UCSD-AML1 (cell line): ENCODE measurements around the gene C19orf67.

Source experiments
- DNase-seq: peaks from one replicate; lab custom pipeline; 2025; ENCODE audit not compliant: unreplicated experiment; lab: John Stamatoyannopoulos, UW

Gene C19orf67

DNA sequence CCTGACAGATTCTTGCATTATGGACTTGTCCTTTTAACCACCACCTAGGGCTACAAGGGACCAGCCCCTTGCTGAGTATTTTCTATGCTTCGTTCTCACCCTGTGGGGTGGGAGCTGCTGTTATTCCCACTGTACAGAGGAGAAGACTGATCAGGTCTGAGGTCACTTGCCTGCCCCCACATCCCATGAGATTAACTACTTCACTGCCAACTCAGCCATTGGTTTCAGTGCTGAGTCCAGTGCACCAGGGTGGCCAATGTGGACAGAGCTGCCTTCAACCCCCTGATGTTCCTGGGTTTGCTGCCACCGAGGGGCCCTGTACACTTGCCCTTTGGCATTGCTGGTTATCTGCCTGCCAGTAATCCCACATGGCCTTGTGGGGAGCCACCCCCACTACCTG is 25.1 kb upstream of the C19orf67 start:
- no peak for DNase-seq

DNA sequence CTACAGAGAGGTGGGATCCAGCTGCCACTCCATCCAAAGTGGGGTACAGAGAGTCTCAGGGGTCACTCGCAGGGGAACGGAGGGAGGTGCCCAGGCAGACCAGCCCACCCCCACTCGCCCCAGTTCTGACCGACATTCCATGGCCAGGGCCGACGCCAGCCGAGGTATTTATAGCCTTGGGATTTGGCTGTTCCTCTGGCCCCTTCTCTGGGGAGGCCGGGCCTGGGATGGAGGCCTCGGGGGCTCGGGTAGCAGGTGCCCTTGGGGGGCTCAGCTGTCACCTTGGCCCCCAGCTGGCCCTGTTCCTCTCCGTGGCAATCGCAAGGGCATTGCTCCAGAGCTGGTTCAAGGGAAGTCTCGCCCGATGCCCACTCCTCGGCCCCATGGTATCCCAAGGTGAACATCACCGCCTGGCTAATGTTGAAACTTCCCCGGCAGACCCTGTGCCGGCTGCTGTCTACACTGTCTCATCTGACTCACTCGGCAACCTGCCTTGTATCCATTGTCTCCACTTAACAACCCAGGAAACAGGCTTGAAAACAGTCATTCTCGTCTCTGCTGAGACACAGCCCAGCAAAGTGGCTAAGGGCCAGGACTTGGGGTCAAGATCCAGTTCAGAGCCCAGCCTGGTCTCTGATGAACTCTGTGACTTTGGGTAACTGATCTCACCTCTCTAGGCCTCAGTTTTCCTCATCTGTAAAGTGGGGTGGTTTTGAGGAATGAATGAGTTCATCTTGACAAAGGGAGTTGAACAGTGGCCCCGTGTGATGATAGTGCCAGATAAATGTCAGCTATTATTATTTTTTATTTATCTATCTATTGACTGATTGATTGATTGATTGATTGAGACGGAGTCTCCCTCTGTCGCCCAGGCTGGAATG is 22.2 kb upstream of the C19orf67 start:
- DNase-seq = no peak

DNA sequence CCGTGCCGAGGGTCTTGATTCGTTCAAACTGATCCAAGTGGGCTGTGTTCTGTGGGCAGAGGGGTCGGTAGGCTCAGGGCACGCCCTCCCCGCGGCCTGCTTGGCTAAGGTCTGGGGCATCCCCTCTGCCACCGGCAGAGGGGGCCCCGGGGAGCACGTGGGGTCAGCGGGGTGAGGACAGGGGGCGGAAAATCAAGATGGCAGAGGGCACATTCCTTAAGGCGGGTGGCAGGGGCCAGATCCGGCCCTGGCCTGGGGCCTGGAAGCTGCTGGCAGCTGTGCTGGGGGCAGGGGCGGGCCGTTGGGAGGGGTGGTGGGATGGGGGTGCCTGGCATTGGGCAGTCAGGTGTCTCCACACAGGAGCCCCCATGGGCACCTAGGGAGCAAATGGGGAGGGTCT is 21.3 kb upstream of the C19orf67 start:
- DNase-seq = no peak

DNA sequence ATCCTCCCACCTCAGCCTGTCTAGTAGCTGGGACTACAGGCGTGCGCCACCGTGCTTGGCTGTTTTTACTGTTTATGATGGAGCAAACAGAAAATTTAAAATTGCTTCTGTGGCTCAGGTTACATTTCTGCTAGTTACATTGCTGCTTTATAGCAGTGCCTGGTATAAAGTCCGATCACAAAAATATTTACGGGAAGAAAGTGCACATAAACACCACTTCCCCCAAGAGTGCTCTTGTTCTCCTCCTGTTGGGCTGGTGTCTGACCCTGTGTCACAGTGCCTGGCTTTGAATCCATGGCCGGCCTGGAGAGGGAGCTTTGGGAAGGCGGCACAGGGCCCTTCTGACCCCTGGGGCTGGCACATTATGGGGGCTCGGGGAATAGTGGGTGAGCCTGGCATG is 20.1 kb upstream of the C19orf67 start:
- DNase-seq = no peak

DNA sequence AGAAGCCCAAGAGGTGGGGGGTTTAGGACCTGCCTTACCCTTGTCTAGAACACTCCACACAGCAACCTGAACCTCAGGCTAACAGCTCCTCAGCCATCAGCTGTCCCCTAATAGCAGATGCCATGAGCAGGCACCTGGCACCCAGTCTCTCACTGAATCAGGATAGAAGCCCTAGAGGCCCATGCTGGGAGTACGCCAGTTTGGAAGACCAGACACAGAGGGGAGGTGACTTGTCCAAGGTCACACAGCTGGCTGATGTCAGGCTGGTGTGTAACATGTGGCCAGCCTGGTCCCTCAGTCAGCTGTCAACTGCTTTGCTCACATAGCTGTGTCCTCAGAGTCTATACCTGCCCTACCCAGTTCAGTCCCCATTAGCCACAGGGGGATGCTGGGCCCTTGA is 17.7 kb upstream of the C19orf67 start:
- no peak for DNase-seq

DNA sequence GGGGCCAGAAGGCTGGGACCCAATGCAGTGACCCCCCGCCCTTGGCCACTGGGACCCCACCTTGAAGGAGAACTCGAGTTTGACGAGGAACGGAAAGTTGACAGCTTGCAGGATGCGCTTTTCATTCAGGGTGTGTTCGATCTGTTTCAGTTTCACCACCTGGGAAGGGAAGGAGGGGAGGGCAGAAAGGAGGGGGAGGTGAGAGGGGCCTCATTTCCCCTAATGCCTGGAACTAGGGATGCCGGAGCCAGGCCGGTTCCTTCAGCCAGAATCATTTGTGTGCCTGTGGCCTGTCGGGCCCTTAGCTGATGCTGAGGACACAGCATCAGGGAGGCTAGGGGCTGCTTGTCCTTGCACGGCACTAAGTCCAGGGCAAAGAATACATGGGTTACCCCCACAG is 17.2 kb upstream of the C19orf67 start:
- DNase-seq = no peak

DNA sequence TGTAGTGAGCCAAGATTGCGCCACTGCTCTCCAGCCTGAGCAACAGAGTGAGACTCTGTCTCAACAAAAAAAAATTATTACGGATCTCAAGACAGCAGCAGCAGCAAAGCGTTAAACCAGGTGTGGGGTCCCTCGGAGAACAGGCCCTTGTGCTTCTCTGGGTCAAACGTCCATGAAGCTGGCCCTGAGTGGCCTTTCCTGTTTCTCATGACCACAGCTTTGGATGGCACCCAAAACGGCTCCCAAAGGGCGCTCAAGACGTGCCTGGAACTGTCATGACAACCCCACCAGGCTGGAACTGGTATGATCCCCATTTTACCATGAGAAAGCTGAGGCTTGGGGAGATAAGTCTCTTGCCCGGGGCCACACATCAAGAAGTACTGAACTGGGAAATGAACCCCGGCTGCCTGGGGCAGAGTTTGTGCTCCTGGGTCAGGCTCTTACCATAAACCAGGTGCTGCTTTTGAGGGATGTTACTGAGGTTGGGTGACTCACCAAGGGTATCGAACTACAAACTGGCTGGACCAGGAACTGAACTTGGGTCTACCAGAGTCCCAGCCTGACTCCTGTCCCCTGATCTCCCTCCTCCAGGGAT is 16.6 kb upstream of the C19orf67 start:
- DNase-seq = no peak

DNA sequence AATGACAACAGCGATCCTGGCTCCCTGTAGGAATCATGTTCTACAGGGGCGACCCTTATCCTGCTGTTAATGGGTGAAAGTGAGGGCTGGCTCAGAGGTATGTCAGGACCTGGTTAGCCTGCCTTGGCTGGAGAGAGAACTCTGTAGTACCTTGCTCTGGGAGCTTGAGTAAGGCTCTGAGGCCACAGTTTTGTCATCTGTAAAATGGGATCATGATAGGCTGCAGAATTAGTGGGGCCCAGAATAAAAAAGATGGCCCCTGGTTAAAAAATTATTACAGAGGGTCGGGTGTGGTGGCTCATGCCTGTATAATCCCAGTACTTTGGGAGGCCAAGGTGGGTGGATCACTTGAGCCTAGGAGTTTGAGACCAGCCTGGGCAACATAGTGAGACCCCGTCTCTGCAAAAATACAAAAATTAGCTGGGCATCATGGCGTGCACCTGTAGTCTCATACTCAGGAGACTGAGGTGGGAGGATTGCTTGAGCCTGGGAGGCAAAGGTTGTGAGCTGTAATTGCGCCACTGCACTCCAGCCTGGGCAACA is 15.5 kb upstream of the C19orf67 start:
- DNase-seq = no peak

DNA sequence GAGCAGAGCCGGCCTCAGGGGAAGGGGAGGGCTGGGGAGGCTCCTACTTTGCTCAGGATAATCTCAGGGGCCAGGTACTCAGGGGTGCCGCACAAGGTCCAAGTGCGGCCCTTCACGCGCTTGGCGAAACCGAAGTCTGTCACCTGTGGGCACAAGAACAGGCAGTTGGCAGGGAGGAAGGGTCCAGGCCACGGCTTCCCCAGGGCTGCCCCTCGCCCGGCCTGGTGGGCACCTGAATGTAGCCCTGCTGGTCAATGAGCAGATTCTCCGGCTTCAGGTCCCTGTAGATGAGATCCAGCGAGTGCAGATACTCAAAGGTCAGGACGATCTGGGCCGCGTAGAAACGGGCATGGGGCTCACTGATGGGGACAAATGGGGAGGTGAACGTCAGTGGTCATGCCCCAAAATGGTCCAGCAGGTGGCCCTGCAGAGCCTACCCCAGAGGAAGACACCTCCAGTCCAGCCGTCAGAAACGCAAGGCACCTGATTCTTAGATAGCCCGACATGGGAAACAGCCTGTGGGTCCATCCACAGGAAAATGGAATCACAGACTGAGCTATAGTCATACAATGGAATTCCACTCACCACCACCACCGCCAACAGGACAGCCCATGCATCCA is 12.1 kb upstream of the C19orf67 start:
- DNase-seq = no peak

DNA sequence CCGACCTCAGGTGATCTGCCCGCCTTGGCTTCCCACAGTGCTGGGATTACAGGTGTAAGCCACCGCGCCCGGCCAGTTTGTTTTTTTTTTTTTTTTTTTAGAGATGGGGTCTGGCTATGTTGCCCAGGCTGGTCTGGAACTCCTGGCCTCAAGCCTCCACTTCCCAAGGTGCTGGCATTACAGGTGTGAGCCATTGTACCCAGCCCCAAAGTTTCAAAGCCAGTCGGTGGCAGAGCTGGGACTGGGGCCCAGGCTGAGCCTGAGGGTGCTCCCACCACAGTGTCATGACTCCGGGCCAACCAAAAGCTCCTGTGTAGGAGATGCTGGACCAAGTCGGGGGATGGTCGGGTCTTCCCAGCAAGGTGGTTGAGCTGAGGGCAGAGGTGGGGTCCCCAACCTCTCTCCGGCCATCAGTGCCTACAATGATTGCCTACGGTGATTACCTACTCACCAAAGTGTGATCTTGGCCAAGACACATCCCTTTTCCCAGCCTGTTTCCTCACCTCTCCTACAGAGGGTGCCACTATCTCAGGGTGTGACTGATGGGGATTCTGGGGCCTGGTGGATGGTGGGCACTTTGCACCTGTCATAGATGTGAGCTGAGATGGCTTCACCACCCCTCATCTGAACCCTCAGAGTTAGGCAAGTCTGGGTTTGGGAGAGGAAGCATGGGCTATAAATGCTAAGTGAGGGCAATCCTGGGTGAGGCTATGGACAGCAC is 10.8 kb upstream of the C19orf67 start:
- no peak for DNase-seq

DNA sequence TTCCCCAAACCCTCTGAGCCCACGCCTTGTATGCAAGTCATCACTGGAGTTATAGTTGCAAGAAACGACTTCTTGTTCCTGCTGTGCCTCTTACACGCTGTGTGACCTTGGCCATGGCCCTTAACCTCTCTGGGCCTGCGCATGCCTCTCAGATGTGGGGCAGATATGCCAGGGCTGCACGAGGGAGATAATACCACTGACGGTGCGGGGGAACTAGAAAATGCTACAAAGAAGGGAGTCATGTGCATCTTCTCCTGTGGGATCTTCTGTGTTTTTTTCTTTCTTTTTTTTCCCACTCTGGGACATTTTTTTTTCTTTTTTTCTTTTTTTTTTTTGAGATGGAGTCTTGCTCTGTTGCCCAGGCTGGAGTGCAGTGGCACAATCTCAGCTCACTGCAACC is 9.3 kb upstream of the C19orf67 start:
- no peak for DNase-seq

DNA sequence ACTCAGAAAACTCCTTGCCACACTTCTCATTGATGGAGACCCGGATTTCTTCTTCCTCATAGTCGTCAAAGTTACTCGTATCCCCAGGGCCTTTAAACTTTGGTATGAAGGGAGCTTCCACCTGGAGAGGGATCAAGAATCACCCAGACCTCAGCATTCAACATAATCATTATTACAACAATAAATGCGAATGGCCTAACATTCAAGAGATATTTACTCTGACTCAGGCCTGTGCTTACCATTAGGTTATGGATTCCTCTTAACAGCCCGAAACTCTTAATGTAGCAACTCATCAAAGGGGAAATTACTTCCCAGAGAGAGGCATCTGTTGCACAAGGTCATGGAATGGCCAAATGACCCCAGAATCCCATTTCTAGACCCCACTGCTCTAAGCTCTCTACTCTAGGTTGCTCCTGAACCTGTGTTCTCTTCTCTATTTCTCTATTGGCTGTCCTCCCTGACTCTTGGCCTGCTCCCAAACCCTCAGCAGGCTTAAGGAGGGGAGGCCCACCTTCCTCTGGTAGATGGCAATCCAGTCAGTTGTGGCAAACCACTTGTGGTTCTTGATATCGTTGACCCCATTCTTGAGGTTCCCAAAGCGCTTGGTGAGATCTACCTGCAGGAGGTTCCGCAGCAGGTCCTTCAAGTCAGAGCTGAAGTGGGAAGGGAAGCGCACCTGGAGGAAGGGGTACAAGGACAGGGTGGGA is 7.7 kb upstream of the C19orf67 start:
- no peak for DNase-seq

DNA sequence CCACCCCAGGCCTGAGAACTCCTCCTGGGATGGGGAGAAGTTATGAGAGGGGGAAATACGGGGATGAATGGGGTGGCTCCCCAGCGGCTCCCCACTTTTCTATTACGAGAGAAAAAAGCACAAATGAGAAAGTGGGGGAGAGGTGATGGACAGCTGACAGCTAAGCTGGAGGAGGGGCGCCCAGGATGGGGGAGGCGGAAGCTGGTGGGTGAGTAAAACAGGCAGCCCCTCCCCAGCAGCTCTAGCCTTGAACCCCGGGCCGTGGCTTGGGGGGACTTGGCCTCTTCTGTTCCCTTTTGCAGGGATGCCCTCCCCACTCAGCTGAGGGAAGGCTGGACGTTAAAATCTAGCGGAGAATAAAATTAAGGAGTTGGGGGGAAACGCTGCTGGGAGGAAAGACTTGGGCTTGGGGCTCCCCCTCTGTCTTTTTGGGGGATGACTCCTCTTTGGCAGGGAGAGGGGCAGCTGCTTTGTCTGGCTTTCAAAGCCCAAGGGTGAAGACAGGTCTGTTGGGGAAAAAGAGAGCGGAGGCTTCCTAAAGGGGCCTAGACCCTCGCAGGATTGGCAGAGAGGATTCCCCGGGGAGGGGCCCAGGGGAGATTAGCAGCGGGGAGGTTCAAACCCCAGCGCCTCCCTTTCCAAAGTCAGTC is 6.4 kb upstream of the C19orf67 start:
- no peak for DNase-seq

DNA sequence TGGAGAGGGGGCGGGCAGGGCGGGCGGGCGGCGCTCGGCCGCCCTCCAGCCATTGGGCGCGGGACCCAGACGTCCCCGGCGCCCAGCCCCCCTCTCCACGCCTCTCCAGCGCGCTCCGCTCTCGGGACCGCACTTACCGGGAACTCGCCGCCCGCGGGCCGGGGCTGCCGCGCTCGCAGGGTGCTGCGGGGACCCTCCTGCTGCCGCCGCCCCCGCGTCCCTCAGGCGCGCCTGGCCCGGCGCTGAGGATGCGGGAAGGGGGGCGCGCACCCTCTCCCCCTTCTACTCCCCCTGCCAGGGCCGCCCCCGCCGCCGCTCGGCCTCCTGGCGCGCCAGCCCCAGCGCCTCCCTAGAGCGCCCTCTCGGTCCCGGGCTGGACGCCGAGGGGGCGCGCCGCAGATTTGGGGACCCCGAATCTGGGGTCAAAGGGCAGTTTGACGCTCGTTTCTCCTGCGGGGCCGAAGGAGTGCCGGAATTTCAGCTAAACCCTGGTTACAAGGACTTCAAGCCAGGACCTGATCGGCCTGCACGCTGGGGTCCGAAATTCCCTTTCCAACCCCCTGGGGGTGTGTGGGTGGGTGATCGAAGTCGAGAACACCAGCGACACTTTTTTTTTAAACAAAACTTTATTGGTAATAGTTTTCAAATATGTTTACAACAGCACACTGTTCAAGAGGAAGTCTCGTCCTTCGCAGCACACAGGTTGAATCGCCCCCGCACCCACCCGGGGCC is 5.7 kb upstream of the C19orf67 start:
- peak; percentile 89 for DNase-seq

DNA sequence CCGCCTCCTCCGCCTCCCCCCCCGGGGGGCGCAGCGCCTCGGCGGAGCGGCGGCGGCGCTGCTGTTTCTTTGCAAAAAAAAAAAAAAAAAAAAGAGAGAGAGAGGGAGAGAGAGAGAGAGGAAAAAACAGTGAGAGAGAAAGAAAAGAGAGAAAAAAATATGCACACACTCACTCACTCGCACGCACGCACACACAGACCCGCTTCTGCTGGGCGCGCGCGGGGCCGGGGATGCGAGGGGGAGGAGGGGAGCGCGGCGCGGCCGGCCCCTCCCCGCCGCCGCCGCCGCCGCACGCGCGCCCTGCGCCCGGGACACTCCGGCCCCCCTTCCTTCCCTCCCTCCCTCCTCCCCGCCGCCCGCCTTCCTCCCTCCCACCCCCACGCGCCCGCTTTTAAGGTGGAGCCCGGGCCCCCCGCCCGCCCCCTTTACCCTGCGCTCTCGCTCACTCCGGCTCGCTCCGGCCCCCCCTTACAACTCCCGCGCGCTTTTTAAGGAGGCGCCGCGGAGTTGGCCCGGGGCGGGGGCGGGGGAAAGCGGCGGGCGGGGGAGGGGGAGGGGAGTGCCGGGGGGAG is 5.0 kb upstream of the C19orf67 start, which contains the start of gene SAMD1:
TSS of gene SAMD1 (minus strand) at position 243 of the 572 bp plus-strand sequence.
- DNase-seq = peak; percentile 89

DNA sequence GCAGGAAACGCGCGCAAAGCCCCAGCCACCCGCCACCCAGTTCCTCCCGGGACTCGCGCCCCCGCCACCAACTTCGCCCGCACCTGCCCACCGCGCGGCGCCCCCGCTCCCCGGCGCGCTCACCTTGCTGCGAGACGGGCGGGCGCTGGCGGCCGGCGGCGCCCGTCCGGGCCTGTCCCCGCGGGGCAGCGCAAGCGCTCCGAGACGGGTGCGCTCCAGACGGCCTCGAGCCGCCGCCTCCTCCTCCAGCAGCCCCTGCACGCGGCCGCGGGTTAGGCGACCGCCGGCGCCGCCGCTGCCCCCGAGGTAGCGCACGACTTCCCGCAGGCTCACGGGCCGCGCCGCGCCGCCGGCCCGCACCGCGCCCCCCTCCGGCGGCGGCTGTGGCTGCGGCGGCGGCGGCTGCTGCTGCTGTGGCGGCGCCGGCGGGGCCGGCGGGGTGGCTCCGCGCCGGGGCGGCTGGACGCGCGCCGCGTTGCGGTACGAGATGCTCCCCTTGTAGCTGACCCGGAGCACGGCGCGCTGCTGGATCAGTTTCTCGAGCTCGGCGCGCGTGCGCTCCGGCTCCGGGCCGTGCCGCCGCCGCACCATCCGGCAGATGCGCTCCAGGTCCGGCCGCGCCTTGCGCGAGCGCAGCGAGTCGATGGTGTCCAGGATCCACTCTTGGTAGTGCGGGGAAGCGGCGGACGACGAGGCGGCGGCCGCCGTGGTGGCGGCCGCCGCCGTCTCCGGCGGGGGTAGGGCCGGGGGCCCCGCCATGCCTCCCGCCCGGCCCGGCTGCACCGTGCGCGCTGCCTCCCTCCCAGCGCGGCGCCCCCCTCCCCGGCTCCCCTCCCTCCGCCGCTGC is 4.3 kb upstream of the C19orf67 start:
- DNase-seq = peak; percentile 58

DNA sequence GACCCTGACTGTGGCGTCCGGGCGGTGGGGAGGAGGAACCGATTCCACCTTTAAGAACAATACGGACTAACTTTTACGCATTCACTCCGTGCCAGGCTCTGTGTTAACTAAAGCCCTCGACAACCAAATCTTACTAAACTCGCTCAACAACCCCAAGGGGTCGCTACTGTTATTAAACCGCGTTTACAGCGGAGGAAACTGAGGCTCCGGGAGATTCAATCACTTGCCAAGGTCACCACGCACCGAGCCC is 3.8 kb upstream of the C19orf67 start:
- no peak for DNase-seq

DNA sequence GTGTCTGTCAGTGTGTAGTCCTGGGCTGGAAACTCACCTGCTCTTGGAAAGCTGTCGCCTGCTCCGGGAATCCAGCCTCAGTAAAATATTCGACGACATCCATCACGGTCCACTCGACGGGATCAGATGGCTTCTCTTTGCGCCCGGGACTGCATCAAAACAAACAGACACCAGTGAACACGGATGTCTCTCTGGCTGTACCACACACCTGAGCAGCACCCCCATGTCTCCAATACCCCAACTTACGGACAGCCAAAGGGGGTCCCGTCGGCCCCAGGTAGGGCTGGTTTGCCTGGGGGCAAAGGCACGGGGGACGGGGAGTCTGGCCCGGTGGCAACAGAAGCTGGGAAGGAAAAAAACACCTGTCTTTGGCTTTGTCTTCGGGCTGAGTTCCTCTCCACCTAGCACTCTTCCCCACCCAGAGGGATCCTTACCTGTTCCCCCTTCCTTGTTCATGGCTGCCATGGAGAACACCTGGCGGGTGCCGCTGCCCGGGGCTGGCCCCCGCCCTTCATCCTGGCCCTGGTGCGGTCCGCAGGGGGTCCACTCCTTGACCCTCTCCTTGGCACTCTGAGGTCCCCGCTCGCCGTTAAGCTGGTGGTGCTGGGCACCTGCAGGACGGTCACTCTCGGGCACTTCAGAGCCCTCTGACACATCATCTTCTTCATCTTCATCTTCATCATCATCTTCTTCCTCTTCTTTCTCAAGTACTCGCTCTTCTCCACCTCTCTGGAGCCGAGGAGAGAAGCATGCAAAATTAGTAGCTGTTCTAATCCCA is 3.2 kb upstream of the C19orf67 start:
- no peak for DNase-seq
